ENCODE results near the gene XPNPEP3. TPM values are rescaled to one million over a fixed set of nuclear protein-coding genes. Genes with fewer than 3 reads are reported as not detected.
"Not testable (repeated sequence)": the region's sequence is repeated elsewhere in the genome, so short reads cannot be mapped to it uniquely, and the experiment has no call there.

The XPNPEP3 gene
- 7.9 TPM for total RNA-seq

DNA sequence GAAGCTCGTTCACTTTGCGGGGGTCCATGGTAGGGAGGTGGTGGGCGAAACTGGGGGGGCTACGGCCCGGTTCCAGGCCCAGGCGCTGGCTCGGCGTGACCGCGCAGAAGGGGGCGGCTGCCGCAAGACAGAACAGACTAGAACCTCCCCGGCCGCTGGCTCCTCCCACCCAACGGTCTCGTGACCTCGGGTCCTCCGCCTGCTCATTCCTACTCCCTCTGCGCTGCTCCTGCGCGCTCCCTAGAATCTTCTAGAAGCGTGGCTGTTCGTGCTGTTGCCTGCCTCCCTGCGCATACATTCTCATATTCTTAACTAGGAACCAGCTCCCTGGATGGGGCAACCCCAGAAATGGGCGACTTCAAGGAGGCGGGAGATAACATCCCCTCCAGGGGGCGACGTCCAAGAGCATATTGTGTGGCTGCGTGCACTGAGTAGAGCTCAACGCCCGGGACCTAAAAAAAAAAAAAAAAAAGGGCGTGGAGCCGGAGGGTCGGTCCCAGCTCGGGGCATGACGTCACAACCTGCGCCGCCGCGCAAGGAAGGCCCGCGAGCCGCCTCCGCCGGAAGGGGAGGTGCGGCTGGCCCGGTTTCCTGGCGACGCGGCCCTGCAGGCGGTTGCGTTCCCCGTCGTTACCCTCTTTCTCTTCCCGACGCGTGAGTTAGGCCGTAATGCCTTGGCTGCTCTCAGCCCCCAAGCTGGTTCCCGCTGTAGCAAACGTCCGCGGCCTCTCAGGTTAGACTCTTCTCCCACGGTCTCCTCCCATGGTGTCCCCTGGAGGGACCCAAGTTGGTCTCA, at the start of gene XPNPEP3, which contains the start of gene ST13:
XPNPEP3 (plus strand) TSS at position 636 of the 796 bp plus-strand sequence; CDS start at position 670, 34 bp downstream.
ST13 (minus strand) TSS at position 127 of the 796 bp plus-strand sequence; CDS start at position 28, 99 bp downstream.
- DNase-seq: peak; percentile 98

- no peak for DNase-seq
Observed at GRCh38 chr22:40808018-40808841, 48.7 kb upstream of the XPNPEP3 start.

- no peak for DNase-seq
Observed at GRCh38 chr22:40813912-40814315, 43.0 kb upstream of the XPNPEP3 start.

- DNase-seq: no peak
Observed at GRCh38 chr22:40817737-40818136, 39.2 kb upstream of the XPNPEP3 start.

GRCh38 chr22:40818192-40818746, 38.7 kb upstream of the XPNPEP3 start:
- DNase-seq: no peak

DNA sequence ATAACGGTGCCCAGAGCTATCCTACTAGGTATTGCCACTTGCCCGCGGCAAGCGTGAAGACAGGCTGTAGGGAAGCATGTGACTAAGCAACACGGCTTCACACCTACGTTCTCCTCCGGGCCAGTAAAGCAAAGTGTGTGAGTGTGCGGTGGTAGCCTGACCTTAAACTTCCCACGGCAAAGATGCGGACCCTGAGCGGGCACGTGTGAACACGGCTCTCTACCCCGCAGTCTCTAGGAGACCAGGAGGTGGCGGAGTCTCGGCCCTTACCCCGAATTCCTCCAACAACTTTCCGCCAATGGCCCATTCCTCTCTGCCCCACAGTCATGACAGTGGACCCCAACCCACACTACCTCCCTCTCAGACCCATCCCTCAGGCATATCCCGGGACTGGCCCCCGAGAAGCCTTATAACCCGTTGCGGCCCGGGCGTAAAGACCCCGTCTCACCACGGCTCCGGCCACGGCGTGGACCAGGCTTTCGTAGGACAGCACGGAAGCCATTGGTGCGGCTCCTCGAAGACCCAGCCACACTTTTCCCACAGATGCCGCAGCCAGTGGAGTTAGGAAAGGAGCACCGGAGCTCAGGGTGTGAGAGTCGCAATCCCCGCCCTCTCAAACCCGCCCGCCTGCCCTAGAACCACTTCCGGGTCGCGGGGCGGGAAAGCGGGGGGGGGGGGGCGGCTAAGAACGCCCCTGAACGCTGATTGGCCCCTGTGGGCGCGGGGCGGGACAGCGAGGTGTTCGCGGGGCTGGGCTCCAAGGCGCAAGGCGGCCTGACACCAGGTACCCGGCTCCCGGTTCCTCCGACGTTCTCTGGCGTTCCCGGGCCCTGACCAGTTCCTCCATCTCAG, 38.0 kb upstream of the XPNPEP3 start, which contains the start of gene SLC25A17:
SLC25A17 (minus strand) TSS at position 600 of the 852 bp plus-strand sequence; CDS start at position 502, 98 bp downstream.
- peak; percentile 76 for DNase-seq

- DNase-seq: no peak
Observed at GRCh38 chr22:40819599-40820140, 37.3 kb upstream of the XPNPEP3 start.

DNA sequence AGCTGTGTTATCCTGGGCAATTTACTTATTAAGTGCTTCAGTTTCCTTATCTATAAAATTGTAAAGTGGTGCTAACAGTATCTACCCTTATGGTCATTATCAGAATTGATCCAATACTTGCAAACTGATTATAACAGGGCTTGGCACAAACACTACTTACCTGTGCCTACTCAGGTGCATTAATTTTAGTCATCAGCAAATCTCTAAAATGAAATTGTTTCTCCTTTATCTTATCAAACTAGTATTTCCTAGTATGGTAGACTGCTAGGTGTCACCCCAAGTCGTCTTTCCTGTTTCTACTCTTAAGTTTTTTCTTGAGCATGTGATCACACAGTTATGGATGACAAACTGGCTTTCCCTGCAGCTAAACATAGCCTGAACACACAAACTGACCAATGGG, 33.5 kb upstream of the XPNPEP3 start:
- DNase-seq: no peak

- DNase-seq: not testable (repeated sequence)
Observed at GRCh38 chr22:40826292-40826691, 30.7 kb upstream of the XPNPEP3 start.

GRCh38 chr22:40826984-40827741, 29.8 kb upstream of the XPNPEP3 start:
- no peak for DNase-seq

- DNase-seq: no peak
Observed at GRCh38 chr22:40829131-40829530, 27.8 kb upstream of the XPNPEP3 start.

DNA sequence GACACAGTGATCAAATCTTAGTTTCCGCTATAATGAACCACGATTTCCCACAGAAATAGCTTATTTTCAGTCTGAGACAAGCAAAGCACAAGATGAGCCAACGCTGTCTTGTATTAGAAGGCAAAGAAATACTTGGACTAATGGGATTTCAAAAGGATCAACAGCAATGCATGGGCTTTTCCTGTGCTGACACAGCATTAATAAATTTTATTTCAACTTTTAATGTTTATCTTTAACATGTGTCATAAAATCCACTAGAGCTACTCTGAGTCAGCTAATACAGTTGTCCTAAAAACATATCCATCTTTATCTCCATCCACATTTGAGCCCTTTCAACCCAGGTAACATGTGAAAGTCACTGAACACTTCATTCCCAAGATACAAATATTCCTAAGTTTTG, 22.3 kb upstream of the XPNPEP3 start:
- no peak for DNase-seq

GRCh38 chr22:40838486-40838885, 18.5 kb upstream of the XPNPEP3 start:
- DNase-seq: no peak

GRCh38 chr22:40844951-40845350, 12.0 kb upstream of the XPNPEP3 start:
- DNase-seq: no peak

DNA sequence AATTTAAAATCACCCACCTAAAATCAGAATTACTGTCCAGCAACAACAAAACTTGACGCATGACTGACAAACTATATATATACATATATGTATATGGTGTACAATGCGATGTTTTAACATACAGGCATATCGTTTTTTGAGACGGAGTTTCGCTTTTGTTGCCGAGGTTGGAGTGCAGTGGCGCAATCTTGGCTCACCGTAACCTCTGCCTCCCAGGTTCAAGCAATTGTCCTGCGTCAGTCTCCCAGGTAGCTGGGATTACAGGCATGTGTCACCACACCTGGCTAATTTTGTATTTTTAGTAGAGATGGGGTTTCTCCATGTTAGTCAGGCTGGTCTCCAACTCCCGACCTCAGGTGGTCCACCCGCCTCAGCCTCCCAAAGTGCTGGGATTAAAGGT, 11.1 kb upstream of the XPNPEP3 start:
- DNase-seq: not testable (repeated sequence)

GRCh38 chr22:40853333-40853732, 3.6 kb upstream of the XPNPEP3 start:
- no peak for DNase-seq

- DNase-seq: no peak
Observed at GRCh38 chr22:40853961-40854360, 3.0 kb upstream of the XPNPEP3 start.

DNA sequence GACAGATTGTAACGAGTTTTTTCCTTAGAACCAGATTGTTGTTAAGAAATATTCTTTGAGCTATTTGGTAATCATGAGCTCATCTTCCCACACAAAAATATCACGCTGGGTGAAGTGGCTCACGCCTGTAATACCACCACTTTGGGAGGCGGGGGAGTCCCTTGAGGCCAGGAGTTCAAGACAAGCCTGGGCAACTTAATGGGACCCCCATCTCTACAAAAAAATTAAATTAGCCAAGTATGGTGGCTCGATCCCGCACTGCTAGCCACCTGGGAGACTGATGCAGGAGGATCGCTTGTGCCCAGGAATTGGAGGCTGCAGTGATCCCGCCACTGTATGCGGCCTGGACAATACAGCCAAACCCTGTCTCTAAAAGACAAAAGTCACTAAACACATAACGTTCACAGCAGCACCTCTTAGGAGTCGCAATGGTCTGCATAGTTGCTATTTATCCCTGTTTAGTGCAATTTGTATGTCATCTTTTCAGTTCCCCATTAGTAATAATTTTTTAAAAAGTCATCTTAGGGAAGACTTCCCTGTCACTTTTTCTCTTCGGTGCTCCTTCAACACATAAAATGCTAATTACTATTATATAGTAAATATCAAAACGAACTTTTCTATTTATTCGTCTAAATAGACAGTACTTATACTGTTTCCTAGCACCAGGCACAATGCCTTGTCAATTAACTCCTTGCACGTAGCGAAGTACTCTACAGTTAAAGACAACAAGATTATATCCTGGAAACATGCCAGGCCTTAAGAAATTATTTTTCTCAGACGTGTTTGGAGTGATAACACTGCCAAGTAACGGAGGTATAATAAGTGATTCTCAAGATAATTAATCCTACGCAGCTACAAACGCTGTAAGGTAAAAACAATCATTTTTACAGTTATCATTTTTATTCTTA, 1.6 kb upstream of the XPNPEP3 start:
- peak; percentile 23 for DNase-seq

DNA sequence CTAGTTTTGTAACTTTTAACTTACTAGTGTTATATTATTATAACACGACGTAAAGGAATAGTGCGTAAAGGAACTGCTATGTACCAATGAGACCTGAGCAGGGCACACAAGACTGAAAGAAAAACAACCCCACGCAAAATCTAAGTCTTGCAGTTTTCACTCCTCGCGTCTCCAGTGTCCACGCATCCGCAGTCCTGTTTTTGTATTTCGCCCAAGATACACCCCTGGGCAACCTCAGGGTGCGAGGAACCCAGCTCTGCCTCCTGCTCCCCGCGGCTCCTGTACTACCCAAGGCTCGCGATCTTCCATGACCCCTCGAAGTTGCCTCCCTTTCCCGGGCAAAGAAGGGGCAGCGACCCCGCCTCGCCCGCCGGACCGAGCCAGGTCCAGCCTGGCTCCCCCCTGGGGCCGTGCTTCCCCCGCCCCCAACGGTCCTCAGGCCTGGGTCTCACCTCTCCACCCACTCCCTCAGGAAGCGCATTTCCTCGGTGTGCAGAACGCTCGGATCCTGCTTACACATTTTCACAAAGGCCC, 902 bp upstream of the XPNPEP3 start:
- DNase-seq: no peak
